HG02678 (cell line): ENCODE results near the gene ZSCAN32.

ENCODE experiments used
- ATAC-seq: cut with Tn5 transposase; IDR thresholded peaks from one replicate; pipeline ENCODE4 v1.9.1; 2021; ENCODE audit warnings: mild to moderate bottlenecking, moderate library complexity; ENCODE audit not compliant: unreplicated experiment

The ZSCAN32 gene

DNA sequence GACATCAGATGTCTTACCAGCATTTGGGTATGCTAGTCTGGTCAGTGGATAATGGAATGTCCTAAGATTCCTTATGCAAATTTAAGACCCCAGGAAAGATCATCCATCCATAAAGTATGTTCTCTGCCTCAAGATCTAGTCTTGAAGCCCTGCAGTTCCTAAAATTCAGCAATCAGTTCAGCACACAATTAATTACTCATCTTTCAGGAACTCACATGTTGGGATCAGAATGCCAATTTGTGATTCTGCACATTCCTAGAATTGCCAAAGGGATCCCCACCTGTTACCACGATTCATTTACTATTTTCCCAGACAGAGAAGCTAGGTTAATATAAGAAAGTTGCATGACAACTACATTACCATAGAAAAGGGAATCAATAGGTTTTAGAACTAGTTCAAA, 41.9 kb downstream of the ZSCAN32 start:
- no peak for ATAC-seq

DNA sequence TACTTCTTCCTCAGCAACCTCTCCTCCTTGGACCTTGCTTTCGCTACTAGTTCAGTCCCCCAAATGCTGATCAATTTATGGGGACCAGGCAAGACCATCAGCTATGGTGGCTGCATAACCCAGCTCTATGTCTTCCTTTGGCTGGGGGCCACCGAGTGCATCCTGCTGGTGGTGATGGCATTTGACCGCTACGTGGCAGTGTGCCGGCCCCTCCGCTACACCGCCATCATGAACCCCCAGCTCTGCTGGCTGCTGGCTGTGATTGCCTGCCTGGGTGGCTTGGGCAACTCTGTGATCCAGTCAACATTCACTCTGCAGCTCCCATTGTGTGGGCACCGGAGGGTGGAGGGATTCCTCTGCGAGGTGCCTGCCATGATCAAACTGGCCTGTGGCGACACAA, 44.7 kb downstream of the ZSCAN32 start:
- no peak for ATAC-seq

DNA sequence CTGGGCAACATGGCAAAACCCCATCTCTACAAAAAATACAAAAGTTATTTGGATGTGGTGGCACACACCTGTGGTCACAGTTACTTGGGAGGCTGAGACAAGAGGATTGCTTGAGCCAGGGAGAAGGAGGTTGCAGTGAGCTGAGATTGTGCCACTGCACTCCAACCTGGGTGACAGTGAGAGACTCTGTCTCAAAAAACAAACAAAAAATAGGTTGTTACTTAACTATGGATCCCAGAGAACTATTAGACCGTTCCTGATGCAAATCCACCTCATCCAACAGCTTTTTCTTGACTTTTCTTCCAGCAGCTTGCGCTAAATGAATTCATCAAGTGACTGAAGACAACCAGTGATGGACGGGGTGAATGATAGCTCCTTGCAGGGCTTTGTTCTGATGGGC, 45.2 kb downstream of the ZSCAN32 start, which contains the start of gene OR2C1:
TSS of gene OR2C1 (plus strand) at position 301 of the 400 bp plus-strand sequence. CDS start at position 353, 52 bp downstream.
- ATAC-seq = no peak

DNA sequence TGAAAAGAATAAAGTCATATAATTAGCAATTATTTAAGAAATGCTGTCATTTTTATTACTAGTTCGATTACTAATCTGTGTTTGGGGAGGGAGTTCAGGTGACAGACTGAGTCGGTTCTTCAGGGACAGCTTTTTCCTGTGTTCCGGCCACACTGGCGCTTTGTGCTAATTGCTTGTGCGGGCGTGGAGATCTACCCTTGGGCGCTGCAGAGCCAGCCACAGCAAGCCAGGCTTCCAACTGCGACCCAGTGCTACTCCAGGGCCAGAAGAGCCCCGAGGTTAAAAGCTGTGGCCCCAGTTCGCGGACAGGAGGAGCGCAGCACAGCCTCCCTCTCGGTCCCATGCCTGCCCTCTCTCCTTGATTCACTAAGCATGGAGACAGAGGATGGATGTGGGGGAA, 51.6 kb downstream of the ZSCAN32 start:
- no peak for ATAC-seq

DNA sequence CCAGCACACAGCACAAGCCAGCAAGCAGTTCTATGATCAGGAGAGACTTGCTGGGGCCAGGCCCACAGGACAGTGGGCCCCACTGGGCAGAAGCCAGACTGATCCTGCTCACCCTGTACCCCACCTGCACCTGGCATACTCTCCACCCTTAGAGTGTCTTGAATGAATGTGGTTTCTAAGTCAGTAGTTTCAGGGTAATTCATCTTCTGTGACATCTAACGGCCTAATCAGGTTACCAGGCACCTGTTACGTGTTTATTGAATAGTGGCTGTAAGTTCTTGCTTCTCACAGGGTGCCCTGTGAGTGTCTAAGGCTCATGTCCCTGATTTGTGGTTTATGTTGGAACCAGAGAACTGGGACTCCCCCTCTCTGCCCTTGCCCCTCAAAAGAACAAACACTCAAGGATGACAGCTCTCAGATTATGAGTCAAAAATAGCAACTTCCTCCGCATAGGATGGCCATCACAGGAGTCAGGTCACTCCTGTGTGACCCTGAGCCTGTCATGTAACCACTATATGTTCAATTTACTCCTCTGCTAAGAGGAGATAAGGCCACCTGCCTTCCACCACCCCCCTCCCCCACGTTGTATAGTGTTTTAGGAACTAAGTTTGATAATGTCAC, 52.1 kb downstream of the ZSCAN32 start:
- ATAC-seq = no peak

DNA sequence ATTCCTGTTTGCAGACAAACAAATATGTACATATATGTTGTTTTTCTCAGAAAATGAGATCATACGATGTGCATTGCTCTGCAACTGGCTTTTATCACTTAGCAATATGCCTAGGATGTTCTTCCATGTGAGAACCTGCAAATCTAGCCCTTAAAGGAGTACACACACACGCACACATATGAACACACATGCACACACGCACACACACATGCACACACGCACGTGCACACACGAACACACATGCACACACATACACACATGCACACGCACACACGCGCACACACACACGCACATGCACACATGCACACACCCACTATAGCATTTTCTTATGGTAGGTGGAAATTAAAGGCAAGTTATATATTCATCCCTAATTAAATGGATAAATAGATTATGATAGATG, 53.2 kb downstream of the ZSCAN32 start:
- ATAC-seq = no peak

DNA sequence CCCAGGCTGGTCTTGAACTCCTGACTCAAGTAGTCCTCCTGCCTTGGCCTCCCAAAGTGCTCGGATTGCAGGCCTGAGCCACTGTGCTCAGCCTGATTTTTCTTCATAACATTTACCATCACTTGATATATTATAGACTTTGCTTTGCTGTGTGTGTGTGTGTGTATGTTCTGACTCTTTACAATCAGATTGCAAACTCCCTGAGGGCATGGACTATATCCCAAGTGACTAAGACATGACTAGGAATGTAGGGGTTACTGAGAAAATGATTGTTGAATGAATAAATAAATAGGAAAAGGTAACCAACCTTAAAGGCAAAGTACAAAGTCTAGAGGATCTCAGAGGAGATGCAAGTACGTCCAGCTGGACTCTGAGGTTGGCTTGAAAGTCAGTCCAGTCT, 54.8 kb downstream of the ZSCAN32 start:
- ATAC-seq = no peak
